Globus pallidus (tissue), 1 donor: ENCODE results near the gene BANP.
"Not testable (repeated sequence)": the region's sequence is repeated elsewhere in the genome, so short reads cannot be mapped to it uniquely, and the experiment has no call there.

Source experiments
- DNase-seq: peaks from one replicate; pipeline ENCODE4 v3.0.0-alpha.2; 2015; ENCODE audit warnings: low spot score

BANP gene

GRCh38 chr16:88033003-88033740, 81.9 kb downstream of the BANP start:
- DNase-seq = not testable (repeated sequence)

GRCh38 chr16:88034770-88035169, 83.5 kb downstream of the BANP start:
- no peak for DNase-seq

DNA sequence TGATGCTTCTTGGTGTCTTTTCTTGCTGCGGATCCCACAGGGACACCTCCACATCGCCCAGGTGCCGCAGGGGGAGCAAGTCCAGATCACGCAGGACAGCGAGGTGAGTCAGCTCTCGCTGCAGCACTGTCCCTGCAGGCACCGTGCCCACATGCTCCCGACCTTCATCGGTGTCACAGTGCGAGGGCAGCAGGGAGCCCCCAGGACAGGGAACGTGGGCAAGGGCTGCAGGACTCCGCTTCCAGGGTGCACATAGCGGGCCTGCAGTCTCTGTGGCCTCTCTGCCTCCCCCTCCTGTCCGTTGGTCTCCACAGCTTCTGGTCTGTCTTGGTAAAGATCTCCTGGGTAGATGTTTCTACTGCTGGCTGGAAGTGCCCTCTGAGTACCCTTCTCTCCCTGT, 84.1 kb downstream of the BANP start:
- no peak for DNase-seq

- not testable (repeated sequence) for DNase-seq
Observed at GRCh38 chr16:88035884-88036639, 84.8 kb downstream of the BANP start.

- not testable (repeated sequence) for DNase-seq
Observed at GRCh38 chr16:88036640-88036996, 85.4 kb downstream of the BANP start.

- not testable (repeated sequence) for DNase-seq
Observed at GRCh38 chr16:88037359-88037758, 86.1 kb downstream of the BANP start.

- not testable (repeated sequence) for DNase-seq
Observed at GRCh38 chr16:88037876-88038525, 86.8 kb downstream of the BANP start.

- DNase-seq = not testable (repeated sequence)
Observed at GRCh38 chr16:88038526-88038908, 87.3 kb downstream of the BANP start.

DNA sequence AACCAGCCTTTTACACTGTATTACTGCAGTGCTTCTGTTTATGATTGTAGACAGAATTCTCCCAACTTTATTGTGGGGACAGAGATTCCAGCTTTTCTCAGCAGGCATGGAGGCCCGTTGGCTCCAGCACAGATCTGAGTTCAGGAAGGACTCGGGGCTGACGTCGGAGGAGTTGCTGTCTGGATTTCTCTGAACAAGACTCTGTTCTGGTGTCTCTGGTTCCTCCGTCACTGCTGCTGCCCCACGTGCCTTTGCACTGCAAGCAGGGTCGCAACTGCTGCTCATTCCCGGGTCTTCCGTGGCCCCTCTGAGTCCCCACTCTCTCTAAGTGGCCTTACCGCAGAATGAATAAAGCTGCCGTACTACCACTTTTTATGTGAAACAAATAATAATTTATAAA, 88.4 kb downstream of the BANP start:
- DNase-seq = no peak

- DNase-seq = not testable (repeated sequence)
Observed at GRCh38 chr16:88040196-88040876, 89.1 kb downstream of the BANP start.

DNA sequence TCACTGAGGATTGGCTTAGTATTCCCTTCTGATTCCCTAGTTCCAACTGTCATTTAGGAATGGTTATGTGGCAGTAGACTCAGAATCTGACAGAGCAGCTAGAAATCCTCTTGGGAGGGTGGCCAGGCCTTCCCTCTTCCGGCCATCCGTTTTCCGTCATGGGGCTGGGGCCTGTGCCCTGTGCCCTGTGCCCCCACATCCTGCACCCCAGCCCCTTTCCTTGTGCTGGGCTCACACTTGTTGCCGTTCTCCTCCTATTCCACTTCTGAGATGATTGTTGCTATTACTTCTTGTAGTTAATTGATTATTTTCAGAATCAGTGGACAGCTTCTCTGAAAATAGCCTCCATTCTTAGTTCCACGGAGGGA, 89.6 kb downstream of the BANP start:
- DNase-seq = not testable (repeated sequence)

- not testable (repeated sequence) for DNase-seq
Observed at GRCh38 chr16:88041506-88041905, 90.3 kb downstream of the BANP start.

DNA sequence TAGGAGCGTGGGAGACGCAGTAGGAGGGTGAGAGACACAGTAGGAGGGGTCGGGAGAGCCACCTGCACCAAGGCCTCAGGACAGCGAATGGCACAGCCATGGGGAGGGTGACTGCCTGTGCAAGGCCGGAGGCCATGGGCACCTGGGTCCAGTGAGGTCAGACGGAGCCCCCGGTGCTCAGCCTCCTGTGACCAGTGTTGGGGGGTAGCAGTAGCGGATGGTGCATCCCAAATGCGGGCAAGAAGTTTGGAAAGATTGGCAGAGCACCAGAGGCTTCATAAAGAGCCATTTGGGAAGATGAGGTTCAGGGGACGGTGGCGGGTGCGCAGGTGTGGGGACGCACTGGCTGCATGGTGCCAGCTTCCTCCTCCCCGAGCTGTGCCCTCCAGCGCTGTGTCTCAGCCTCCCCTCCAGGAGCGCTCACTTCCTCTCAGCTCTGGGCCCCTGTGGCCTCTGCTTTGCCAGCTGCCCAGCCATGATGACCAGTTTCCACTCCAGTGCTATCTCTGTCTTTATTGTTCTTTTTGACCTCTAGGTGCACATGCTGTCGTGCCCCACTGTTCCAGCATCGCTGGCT, 90.8 kb downstream of the BANP start:
- DNase-seq = not testable (repeated sequence)

DNA sequence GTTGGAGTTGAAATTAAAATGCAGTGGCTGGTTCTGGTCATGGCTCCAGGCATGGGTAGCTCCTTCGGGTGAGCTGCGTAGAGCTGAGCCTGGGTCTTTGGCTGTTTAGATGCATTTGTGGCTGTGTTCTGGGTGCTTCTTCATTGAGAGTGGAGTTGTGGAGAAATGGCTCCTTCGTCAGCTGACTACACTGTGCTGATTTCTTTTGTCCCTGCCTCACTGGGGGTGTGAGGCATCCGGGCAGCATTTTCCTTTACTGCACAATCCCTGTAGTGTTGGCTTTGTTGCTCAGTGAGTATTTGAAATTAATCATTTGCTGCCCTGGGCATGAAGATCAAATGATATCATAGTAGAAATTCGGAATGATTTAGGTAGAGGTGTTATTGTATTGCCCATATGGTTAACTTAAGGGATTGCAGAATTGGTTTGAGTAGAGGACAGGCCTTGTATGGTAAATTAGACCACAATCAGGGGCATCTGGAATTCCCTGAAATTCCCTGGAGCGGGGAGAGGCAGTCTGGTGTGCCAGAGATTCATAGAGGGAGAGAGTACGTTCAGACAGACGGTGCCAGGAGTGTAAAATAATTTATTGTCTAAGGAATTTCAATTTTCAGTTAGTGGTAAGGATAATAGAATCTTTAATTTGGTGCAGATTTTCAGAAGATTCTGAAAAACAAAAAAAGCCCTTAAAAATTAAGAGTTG, 92.1 kb downstream of the BANP start:
- not testable (repeated sequence) for DNase-seq

DNA sequence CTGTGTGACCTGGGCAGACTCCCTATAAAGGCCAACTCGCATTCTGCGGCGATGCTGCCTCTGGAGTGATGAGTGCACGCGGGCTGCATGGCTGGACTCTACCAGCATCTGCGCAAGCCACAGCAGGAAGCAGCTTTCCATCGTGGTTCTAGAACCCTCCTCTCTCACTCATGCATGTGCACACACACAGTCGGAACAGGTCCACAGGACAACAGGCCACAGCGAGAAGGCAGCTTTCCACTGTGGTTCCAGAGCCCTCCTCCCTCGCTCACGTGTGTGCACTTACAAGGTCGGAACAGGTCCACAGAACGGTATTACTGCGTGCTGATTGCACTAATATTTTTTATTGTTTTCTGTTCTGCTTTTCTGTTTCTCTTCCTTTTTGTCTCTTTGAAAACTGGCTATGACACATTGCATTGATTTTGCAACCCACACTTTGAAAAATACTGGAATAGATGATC, 92.9 kb downstream of the BANP start:
- DNase-seq = not testable (repeated sequence)

GRCh38 chr16:88045361-88045760, 94.1 kb downstream of the BANP start:
- DNase-seq = not testable (repeated sequence)

GRCh38 chr16:88045820-88046303, 94.6 kb downstream of the BANP start:
- no peak for DNase-seq

DNA sequence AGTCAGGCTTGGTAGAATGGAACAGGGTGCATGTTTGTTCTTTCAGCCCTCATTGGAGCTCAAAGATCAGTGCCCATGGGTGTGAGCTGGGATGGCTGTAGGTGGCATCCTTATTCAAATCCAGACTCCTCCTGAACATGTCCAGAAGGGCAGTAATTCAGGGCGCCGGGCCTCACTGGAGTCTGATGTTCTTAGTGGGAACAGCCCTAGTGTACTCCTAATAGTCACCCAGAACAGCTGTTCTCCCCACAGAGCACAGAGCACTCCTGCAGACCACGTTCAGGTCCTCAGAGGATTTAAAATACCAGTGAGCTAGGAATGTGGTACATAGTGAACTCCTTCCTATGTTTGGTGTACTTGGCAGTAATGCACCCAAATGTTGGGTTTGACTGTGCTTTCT, 96.2 kb downstream of the BANP start:
- DNase-seq = no peak

GRCh38 chr16:88048985-88049384, 97.8 kb downstream of the BANP start:
- DNase-seq = no peak

GRCh38 chr16:88049561-88050545, 98.6 kb downstream of the BANP start:
- no peak for DNase-seq
